UCSD-AML1 (cell line): ENCODE data around the gene ZBTB40.
A peak's percentile ranks its signal among the peaks of the same experiment; 100 is the strongest.

ENCODE experiments used
- DNase-seq: peaks from one replicate; lab custom pipeline; 2025; ENCODE audit not compliant: unreplicated experiment; lab: John Stamatoyannopoulos, UW

ZBTB40 gene

DNA sequence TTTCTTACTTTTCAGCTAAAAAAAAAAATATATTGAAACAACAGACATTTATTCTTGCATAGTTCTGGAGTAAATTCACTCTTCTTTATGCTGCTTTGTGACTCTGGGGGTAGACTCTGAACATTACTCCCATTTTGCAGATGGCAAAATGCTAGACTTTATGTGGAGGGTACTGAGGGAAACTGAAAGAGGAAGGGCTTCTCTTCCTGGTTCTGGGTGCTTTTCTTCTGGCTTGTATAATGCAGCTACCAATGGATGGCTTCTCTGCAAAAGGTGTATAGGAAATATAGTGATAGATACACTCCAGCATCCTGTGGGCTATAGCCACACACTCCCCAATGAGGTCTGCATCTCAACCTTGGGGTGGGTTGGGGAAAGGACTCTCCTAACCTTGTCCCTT, 19.7 kb upstream of the ZBTB40 start:
- DNase-seq, result no peak

DNA sequence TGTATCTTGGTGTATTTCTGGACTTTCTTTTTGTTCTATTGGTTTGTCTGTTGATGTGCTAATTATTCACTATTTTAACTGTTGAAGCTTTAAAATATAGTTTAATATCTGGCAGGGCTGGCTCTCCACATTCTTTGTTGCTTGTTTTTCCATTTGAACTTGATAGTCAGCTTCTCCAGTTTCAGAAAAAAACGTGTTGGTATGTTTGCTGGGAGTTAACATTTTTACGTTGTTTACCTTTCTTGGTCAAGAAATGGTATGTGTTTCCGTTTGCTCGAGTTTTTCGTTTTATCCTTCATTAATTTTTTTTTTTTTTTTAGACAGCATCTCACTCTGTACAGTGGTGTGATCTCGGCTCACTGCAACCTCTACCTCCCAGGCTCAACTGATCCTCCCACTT, 16.9 kb upstream of the ZBTB40 start:
- DNase-seq, result no peak

DNA sequence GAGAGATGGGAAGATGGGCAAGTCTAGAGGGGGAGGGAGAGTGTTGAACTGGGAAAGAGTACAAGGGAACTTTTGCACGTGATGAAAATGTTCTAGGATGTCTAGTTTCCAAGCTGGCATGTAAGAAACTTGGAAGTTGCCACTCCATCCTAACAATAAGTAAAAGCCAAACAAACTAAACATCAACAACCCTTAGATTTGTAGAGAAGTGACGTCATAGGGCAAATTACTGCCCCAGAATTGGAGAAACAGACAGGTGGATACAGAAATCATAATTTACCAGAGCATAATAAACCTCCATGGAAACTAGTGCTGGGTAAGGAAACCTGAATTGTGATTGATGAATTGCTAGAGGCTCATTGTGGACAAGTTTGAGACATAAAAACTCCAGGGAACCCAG, 14.7 kb upstream of the ZBTB40 start:
- DNase-seq, result no peak

DNA sequence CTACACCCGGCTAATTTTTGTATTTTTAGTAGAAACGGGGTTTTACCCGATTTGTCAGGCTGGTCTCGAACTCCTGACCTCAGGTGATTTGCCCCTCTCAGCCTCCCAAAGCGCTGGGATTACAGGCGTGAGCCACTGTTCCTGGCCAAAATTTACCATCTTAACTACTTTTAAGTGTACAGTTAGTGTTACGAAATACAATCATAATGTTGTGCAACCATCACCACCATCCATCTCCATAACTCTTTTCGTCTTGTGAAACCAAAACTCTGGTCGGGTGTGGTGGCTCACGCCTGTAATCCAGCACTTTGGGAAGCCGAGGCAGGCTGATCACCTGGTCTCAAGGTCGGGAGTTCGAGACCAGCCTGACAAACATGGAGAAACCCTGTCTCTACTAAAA, 14.1 kb upstream of the ZBTB40 start:
- DNase-seq, result no peak

- DNase-seq, result no peak
Measured at GRCh38 chr1:22440582-22440981, 11.1 kb upstream of the ZBTB40 start.

GRCh38 chr1:22442212-22442894, 9.3 kb upstream of the ZBTB40 start:
- no peak for DNase-seq

- DNase-seq, result no peak
Measured at GRCh38 chr1:22443332-22443731, 8.3 kb upstream of the ZBTB40 start.

DNA sequence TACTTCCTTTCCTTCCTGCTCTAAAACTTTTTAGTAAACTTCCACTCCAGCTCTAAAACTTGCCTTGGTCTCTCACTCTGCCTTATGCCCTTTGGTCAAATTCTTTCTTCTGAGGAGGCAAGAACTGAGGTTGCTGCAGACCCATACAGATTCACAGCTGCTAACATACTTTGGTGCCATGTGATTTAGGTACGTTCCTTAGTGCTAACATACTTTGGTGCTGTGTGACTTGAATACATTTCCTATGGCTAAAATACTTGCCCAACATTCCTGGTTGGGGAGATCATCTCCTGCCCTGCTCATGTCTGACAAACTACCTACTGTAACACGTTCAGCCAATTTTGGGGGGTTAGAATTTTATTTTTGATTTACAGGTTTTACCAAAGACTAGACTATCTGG, 6.8 kb upstream of the ZBTB40 start:
- no peak for DNase-seq

- no peak for DNase-seq
Measured at GRCh38 chr1:22447621-22448111, 4.0 kb upstream of the ZBTB40 start.

GRCh38 chr1:22449636-22450035, 2.0 kb upstream of the ZBTB40 start:
- no peak for DNase-seq

GRCh38 chr1:22450351-22451021, 1.2 kb upstream of the ZBTB40 start:
- no peak for DNase-seq

- peak; percentile 47 for DNase-seq
Measured at GRCh38 chr1:22452481-22452957, 868 bp downstream of the ZBTB40 start.

DNA sequence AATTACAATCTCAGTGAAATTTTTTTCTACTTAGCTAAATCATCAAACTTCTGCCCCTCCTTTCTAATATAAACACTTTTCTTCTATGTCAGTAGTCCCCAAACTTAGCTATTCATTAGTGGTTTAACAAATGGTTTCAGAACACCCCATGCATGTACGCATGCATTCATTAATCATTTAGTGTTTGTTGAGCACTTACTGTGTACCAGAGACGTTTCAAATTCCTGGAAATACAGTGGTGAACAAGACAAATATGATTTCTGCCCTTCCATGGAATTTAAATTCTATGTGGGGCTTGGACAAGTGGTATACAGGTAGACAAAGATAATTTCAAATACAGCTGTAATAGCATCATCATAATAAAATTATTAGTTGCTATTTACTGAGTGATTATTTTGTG, 1.5 kb downstream of the ZBTB40 start:
- no peak for DNase-seq

- no peak for DNase-seq
Measured at GRCh38 chr1:22454476-22455056, 2.9 kb downstream of the ZBTB40 start.

DNA sequence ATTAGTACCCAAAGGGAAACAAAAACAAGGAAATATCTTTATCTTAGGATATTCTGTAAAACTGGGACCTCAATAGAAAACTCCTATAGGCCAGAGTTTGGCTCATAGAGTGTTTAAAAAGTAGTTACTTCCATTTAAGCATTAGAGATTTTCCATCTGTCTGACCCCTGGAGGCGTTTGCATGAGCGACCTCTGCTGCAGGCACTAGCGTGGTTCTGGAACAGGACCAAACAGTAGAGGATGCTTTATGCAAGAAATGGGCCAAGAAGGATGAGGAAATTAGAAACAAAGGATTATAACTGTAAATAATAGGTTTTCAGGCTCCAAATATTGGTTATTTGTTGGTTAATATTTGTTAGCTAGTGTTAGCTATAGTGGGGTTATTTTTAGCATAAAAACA, 5.7 kb downstream of the ZBTB40 start:
- no peak for DNase-seq

DNA sequence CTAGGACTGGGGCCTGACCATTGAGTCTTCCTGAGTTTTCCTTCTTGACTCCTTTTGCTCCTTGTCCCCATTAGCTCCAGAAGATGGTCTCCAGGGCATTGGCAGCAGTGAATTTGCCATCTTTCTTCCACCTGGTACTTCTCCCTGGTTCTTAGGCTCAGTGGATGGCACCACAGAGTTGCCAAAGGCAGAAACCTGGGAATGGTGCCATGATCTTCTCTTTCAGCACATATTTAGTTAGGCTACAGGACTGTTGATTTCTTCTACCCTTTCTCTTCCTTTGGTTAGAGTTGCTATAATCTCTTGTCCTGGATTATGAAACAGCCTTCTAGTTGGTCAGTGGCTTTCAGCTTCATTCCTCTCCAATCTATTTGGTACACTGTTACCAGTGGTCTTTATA, 6.2 kb downstream of the ZBTB40 start:
- no peak for DNase-seq

GRCh38 chr1:22461100-22461499, 9.4 kb downstream of the ZBTB40 start:
- no peak for DNase-seq

DNA sequence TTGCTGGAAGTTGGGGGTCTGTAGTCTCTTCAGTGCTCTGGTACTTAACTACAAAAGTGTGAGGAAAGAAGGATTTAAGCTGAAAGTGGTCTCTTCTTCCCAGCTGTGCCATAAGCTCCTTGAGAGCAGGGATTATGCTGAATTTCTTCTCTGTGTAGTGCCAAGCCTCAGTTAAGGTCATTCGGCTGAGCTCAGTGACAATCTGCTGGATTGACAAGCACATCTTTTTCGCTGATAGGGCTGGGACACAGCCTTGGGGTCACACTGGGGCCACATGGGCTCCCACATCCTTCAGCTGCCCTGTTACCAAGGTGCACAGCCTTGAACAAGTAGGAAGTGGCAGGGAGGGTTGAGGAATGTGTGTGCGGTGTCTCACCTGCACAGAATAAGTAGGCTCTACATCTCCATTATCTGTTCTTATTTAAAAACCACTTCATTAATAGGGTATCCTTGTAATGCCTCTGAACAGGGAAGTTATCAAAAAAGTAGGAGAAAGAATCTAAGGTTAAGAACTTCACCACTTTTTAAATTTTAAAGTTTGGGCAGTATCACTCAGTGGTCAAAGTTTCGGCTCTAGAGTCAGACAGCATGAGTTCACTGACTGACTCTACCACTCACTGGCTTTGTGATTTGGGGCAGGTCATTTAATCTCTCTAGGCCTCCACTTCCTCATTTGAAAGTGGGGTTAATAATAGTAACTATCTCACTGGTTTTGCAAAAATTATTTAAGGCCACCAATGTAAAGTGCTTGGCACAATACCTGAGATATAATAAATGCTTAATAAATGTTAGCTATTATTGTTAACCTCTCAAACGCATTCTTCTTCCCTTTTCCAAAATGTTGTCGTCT, 10.3 kb downstream of the ZBTB40 start:
- no peak for DNase-seq

- no peak for DNase-seq
Measured at GRCh38 chr1:22462928-22463327, 11.3 kb downstream of the ZBTB40 start.

DNA sequence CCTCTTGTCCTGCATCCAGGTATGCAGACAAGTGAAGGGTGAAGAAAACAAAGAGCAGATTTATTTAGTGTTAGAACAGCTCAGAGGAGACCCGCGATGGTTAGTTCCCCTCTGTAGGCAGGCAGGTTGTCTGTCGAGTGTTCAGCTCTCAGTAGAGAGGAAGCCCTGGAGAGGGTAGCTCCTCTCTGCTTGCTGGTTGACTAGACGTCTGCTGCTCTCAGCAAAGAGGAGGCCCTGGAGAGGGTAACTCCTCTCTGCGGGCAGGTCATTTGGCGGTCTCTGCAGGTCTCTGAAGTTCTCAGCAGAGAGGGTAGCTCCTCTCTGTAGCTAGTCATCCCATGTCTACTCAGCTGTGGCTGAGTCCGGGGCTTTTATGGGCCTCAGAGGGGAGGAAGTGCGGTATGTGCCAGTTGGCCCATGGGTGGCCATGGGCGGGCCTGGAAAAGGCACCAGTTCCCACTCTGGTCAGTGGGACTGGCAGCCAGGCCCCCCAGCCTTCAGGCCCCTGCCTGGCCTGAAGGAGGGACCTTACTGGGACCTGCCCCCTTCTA, 13.4 kb downstream of the ZBTB40 start:
- DNase-seq, result no peak

GRCh38 chr1:22465671-22466070, 14.0 kb downstream of the ZBTB40 start:
- DNase-seq, result no peak
